Colonic mucosa (tissue), 4 donors: ENCODE measurements around the gene MARCHF5. TPM values are rescaled to one million over a fixed set of nuclear protein-coding genes. Genes with fewer than 3 reads are reported as not detected.

Source experiments
- DNase-seq: peaks from one replicate; pipeline ENCODE4 v3.0.0-alpha.2; 2020
- H3K27ac ChIP-seq: fragments of 200-600 bp; one replicate; pipeline ENCODE4 v1.8.0; 2021
- H3K27me3 ChIP-seq: fragments of 200-600 bp; one replicate; pipeline ENCODE4 v1.8.0; 2021
- H3K36me3 ChIP-seq: fragments of 200-600 bp; one replicate; pipeline ENCODE4 v1.8.0; 2021
- H3K4me1 ChIP-seq: fragments of 200-600 bp; one replicate; pipeline ENCODE4 v1.8.0; 2021; ENCODE audit warnings: mild to moderate bottlenecking
- H3K4me3 ChIP-seq: fragments of 200-600 bp; one replicate; pipeline ENCODE4 v1.8.0; 2021
- H3K9ac ChIP-seq, 2 donors: one replicate each; pipeline ENCODE4 v1.7.0; 2013; ENCODE audit warnings: control low read depth in 2 of 2, low read depth in 2 of 2, low read length in 2 of 2
- H3K9me3 ChIP-seq: fragments of 200-600 bp; one replicate; pipeline ENCODE4 v1.8.0; 2021
- CTCF ChIP-seq: fragments of 200-600 bp; IDR thresholded peaks from one replicate; pipeline ENCODE4 v1.8.0; 2022; ENCODE audit warnings: antibody characterized with exemption, mild to moderate bottlenecking
- intact Hi-C: fragments of 100-400 bp; cut with DNase I; formaldehyde crosslinking; loops from one replicate; pipeline ENCODE4 v1.14.1; 2022
- total RNA-seq, 2 donors: library from RNA; stranded (reverse); fragmentation: NEBNext Ultra II Directional in 1 of 2; extraction: Animal tissue kit (Norgen Biotek cat#: 25700) in 1 of 2; gene quantifications; one replicate each; pipeline ENCODE4 v1.2.1, GENCODE V29; 2021
- donor health status: healthy.
- donor health status: DM: no; HTN: no; CAD: no.
- donor health status: DM: no; HTN: no; CAD: no.

The MARCHF5 gene
- total RNA-seq, 2 donors from 2014 or later = 37.3 to 42.8 TPM

- intact Hi-C loops = no loop called here
- Histone ChIP-seq H3K4me3 (no peak overlapping the region), H3K36me3 (peaks cover 5% of the 10 kb centered on the region), H3K9me3 (no peaks in the 10 kb centered on the region), H3K27ac (no peak overlapping the region), H3K27me3 (no peaks in the 10 kb centered on the region), H3K9ac (no peak overlapping the region), H3K4me1 (no peaks in the 10 kb centered on the region)
- DNase-seq = no peak
- TF ChIP-seq CTCF = no peak
Observed at GRCh38 chr10:92354587-92354986, 63.6 kb downstream of the MARCHF5 start.

GRCh38 chr10:92356041-92356440, 65.1 kb downstream of the MARCHF5 start:
- no peak for DNase-seq
- Histone ChIP-seq H3K27ac (no peak overlapping the region), H3K4me1 (no peaks in the 10 kb centered on the region), H3K9ac (no peak overlapping the region), H3K9me3 (no peaks in the 10 kb centered on the region), H3K27me3 (no peaks in the 10 kb centered on the region), H3K36me3 (no peaks in the 10 kb centered on the region), H3K4me3 (no peak overlapping the region)
- TF ChIP-seq CTCF = no peak
- intact Hi-C loops = no loop called here

GRCh38 chr10:92363498-92363897, 72.5 kb downstream of the MARCHF5 start:
- no peak overlapping the region for H3K4me3 ChIP-seq
- no peaks in the 10 kb centered on the region for H3K36me3 ChIP-seq
- intact Hi-C loops = no loop called here
- no peaks in the 10 kb centered on the region for H3K27me3 ChIP-seq
- no peaks in the 10 kb centered on the region for H3K4me1 ChIP-seq
- H3K9ac ChIP-seq = no peak overlapping the region
- no peak overlapping the region for H3K27ac ChIP-seq
- no peak for DNase-seq
- H3K9me3 ChIP-seq = no peaks in the 10 kb centered on the region
- TF ChIP-seq CTCF = no peak

- H3K9me3 ChIP-seq = no peaks in the 10 kb centered on the region
- H3K27ac ChIP-seq = no peak overlapping the region
- TF ChIP-seq CTCF = no peak
- no peak for DNase-seq
- no peaks in the 10 kb centered on the region for H3K36me3 ChIP-seq
- H3K27me3 ChIP-seq = no peaks in the 10 kb centered on the region
- no peak overlapping the region for H3K9ac ChIP-seq
- intact Hi-C loops = no loop called here
- H3K4me1 ChIP-seq = no peaks in the 10 kb centered on the region
- no peak overlapping the region for H3K4me3 ChIP-seq
Observed at GRCh38 chr10:92366412-92367021, 75.5 kb downstream of the MARCHF5 start.

- H3K27me3 ChIP-seq = no peaks in the 10 kb centered on the region
- no peaks in the 10 kb centered on the region for H3K4me1 ChIP-seq
- intact Hi-C loops = no loop called here
- no peak for DNase-seq
- H3K36me3 ChIP-seq = no peaks in the 10 kb centered on the region
- no peak overlapping the region for H3K4me3 ChIP-seq
- H3K9me3 ChIP-seq = no peaks in the 10 kb centered on the region
- no peak for TF ChIP-seq CTCF
- no peak overlapping the region for H3K9ac ChIP-seq
- H3K27ac ChIP-seq = no peak overlapping the region
Observed at GRCh38 chr10:92377962-92378361, 87.0 kb downstream of the MARCHF5 start.
